PFSK-1 (cell line): ENCODE measurements around the gene SMYD4.

Experiments
- FOXP2 ChIP-seq: optimal IDR thresholded peaks from 2 replicates; pipeline ENCODE3; 2011; ENCODE audit warnings: borderline replicate concordance, control low read depth, inconsistent platforms; ENCODE audit not compliant: insufficient read depth; ENCODE audit errors: extremely low read length, extremely low read depth
- POLR2AphosphoS5 ChIP-seq: IDR thresholded peaks from 2 replicates; pipeline ENCODE4 v1.6.1; 2012; ENCODE audit warnings: low read depth, mild to moderate bottlenecking, control low read depth, low read length, moderate library complexity
- REST ChIP-seq, 2 experiments: IDR thresholded peaks; 2 replicates each; pipeline versions ENCODE4 v1.6.1 to v1.8.0; 2011 to 2012; ENCODE audit warnings: low read depth in 2 of 2, low read length in 2 of 2, control low read depth in 1 of 2, inconsistent platforms in 1 of 2, mild to moderate bottlenecking in 1 of 2, moderate library complexity in 1 of 2; ENCODE audit not compliant: insufficient read depth in 1 of 2
- SIN3A ChIP-seq: IDR thresholded peaks from 2 replicates; pipeline ENCODE4 v1.6.1; 2012; ENCODE audit warnings: mild to moderate bottlenecking, low read length, moderate library complexity, borderline replicate concordance; ENCODE audit not compliant: insufficient read depth
- TAF1 ChIP-seq: IDR thresholded peaks from 2 replicates; pipeline ENCODE4 v1.6.1; 2012; ENCODE audit warnings: low read length, control low read depth, borderline replicate concordance; ENCODE audit not compliant: insufficient read depth

Gene SMYD4

GRCh38 chr17:1810450-1811103 is 19.1 kb downstream of the SMYD4 start:
- TF ChIP-seq FOXP2: no peak
- no peak for TF ChIP-seq POLR2AphosphoS5
- TF ChIP-seq REST (IDR thresholded peaks at IDR 0.05; ENCODE audit: insufficient read depth in 1 of 2, low read depth in 2 of 2, low read length in 2 of 2): no peak
- no peak for TF ChIP-seq SIN3A
- TF ChIP-seq TAF1: no peak

- TF ChIP-seq POLR2AphosphoS5 (no peak), FOXP2 (no peak), REST (IDR thresholded peaks at IDR 0.05; ENCODE audit: insufficient read depth in 1 of 2, low read depth in 2 of 2, low read length in 2 of 2) (no peak), SIN3A (no peak)
Measured at GRCh38 chr17:1808644-1809043, 21.1 kb downstream of the SMYD4 start.

- TF ChIP-seq POLR2AphosphoS5: no peak
- no peak for TF ChIP-seq REST (IDR thresholded peaks at IDR 0.05; ENCODE audit: insufficient read depth in 1 of 2, low read depth in 2 of 2, low read length in 2 of 2)
- TF ChIP-seq SIN3A: no peak
- no peak for TF ChIP-seq FOXP2
- no peak for TF ChIP-seq TAF1
Measured at GRCh38 chr17:1807890-1808289, 21.8 kb downstream of the SMYD4 start.

GRCh38 chr17:1803280-1803679 is 26.4 kb downstream of the SMYD4 start:
- TF ChIP-seq FOXP2 (no peak), SIN3A (no peak), TAF1 (no peak), REST (IDR thresholded peaks at IDR 0.05; ENCODE audit: insufficient read depth in 1 of 2, low read depth in 2 of 2, low read length in 2 of 2) (no peak), POLR2AphosphoS5 (no peak)

GRCh38 chr17:1802429-1802828 is 27.3 kb downstream of the SMYD4 start:
- TF ChIP-seq SIN3A (no peak), TAF1 (no peak), POLR2AphosphoS5 (no peak), FOXP2 (no peak), REST (IDR thresholded peaks at IDR 0.05; ENCODE audit: insufficient read depth in 1 of 2, low read depth in 2 of 2, low read length in 2 of 2) (no peak)
